ENCODE measurements around the gene TRIML2. TPM values are rescaled to one million over a fixed set of nuclear protein-coding genes. Genes with fewer than 3 reads are reported as not detected.

Gene TRIML2
- not detected for total RNA-seq
- long read RNA-seq, result 0 reads

DNA sequence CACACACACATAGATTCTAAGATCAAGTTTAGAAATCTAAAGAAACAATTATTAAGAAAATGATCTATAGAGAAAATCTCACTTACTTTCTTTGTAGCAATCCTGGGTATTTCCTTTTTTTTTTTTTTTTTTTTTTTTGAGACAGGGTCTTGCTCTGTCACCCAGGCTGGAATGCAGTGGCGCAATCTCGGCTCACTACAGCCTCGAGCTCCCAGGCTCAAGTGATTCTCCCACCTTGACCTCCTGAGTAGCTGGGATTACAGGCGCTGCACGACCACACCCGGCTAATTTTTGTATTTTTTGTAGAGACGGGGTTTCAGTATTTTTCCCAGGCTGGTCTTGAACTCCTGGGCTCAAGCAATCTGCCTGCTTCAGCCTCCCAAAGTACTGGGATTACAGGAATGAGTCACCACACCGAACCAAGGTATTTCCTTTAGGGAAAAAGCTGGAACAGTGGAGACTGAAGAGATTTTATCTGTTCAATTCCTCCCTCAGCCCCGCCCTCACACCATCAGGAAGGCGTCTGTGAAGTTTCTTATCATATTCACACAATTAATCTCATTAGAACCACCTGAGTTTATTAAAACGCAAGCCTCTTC, at the start of gene TRIML2:
Gene TRIML2 (minus strand): TSS at position 447 of the 599 bp plus-strand sequence. CDS start 4,235 bp downstream, outside the sequence.
- DNase-seq (no peak), ATAC-seq (no peak)
- intact Hi-C loops (cut with DNase I, micrococcal nuclease), result no loop called here

GRCh38 chr4:188158336-188158735, 48.9 kb upstream of the TRIML2 start:
- DNase-seq (no peak), ATAC-seq (no peak)
- intact Hi-C loops (cut with DNase I, micrococcal nuclease), result no loop called here

DNA sequence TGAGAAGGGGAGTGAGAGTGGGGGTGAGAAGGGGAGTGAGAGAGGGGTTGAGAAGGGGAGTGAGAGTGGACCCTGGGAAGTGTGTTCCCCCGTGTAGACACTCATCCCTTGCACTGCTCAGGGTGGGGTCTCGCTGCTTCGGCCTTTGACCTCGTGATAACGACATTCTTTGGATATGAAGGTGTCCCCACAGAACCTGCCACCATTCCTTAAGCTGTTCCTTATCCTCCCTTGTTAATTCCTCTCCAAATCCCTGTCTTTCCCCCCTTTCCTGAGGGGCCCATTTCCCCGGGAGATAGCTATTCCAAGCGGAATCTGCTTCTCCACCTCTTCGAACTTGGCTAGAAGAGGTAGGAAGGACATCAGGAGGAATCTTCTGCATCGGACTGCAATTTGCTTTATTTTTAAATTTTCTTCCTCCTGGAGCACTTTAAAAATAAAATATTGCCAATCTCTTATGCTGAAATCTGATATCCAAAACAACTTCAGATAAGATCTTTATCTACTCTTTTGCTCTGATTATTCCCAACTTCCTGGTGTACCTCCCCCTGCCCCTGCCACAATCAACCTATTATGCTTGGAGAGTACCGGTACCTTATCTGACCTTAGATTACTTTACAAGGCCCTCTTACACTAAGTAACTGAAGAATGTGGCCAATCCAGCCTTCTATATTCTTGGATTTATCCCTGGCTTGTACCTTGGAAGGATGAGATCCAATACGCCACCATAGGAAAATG, 45.4 kb upstream of the TRIML2 start:
- DNase-seq (peak in 1 of 2 donors; percentile 56), ATAC-seq (peak; percentile 84)
- intact Hi-C loops (cut with DNase I, micrococcal nuclease), result no loop called here

- intact Hi-C loops (cut with DNase I, micrococcal nuclease), result no loop called here
- ATAC-seq, result no peak
- no peak for DNase-seq
Measured at GRCh38 chr4:188147776-188148175, 38.4 kb upstream of the TRIML2 start.

DNA sequence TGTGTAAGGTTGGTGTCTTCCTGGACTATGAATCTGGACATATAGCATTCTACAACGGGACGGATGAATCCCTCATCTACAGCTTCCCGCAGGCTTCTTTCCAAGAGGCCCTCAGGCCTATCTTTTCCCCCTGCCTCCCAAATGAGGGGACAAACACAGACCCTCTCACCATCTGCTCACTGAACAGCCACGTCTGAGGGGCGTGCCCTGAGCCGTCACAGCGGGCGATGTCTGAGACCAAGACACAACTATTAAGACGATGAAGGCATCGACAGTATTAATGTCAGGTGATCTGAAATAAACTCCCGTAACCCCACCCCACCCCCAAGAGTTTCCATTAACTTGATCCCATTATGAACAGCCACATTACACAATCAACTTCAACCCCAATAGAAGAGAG, 37.8 kb upstream of the TRIML2 start:
- DNase-seq (no peak), ATAC-seq (no peak)
- intact Hi-C loops (cut with DNase I, micrococcal nuclease), result no loop called here

- DNase-seq (no peak), ATAC-seq (no peak)
- intact Hi-C loops (cut with DNase I, micrococcal nuclease), result no loop called here
Measured at GRCh38 chr4:188146618-188147017, 37.2 kb upstream of the TRIML2 start.

DNA sequence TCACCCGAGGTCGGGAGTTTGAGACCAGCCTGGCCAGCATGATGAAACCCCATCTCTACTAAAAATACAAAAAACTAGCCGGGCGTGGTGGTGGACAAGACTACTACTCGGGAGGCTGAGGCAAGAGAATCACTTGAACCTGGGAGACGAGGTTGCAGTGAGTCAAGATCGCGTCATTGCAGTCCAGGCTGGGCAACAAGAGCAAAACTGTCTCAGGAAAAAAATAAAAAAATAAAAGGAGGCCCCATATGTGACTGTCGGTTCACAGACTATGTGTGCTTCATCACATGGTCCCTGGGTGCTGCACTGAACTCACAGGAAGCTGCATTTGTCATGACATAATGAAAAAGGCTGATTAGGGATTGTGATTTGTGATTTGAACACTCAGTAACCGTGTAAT, 36.2 kb upstream of the TRIML2 start:
- DNase-seq (no peak), ATAC-seq (no peak)
- intact Hi-C loops (cut with DNase I, micrococcal nuclease), result no loop called here

- intact Hi-C loops (cut with DNase I, micrococcal nuclease), result no loop called here
- DNase-seq (no peak), ATAC-seq (no peak)
Measured at GRCh38 chr4:188143731-188144130, 34.3 kb upstream of the TRIML2 start.

- DNase-seq (no peak), ATAC-seq (no peak)
- intact Hi-C loops (cut with DNase I, micrococcal nuclease), result no loop called here
Measured at GRCh38 chr4:188139671-188140070, 30.3 kb upstream of the TRIML2 start.

GRCh38 chr4:188139141-188139540, 29.7 kb upstream of the TRIML2 start, which contains the start of gene TRIML1:
Gene TRIML1, plus strand, starts transcription at chr4:188139441. Its CDS starts 118 bp downstream, at chr4:188139559.
- ATAC-seq (no peak), DNase-seq (no peak)
- intact Hi-C loops (cut with DNase I, micrococcal nuclease), result no loop called here

GRCh38 chr4:188138227-188138626, 28.8 kb upstream of the TRIML2 start:
- no peak for ATAC-seq
- DNase-seq, result no peak
- intact Hi-C loops (cut with DNase I, micrococcal nuclease), result no loop called here

DNA sequence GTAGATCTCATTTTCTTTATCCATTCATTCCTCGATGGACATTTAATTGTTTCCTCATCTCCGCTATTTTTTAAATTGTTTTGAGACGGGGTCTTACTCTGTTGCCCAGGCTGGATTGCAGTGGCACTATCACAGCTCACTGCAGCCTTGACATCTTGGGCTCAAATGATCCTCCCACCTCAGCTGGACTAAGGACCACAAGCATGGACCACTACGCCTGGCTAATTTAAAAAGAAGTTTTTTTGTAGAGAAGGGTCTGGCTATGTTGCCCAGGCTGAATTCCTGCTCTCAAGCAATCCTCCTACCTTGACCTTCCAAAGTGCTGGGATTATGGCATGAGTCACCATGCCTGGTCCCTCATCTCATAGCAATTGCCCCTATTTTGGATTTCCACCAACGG, 22.8 kb upstream of the TRIML2 start:
- no peak for ATAC-seq
- intact Hi-C loops (cut with DNase I, micrococcal nuclease), result no loop called here

GRCh38 chr4:188130355-188130754, 21.0 kb upstream of the TRIML2 start:
- ATAC-seq (no peak), DNase-seq (no peak)
- intact Hi-C loops (cut with DNase I, micrococcal nuclease), result no loop called here

More for the DNA sequence above, 22.8 kb upstream of the TRIML2 start:
- no peak for DNase-seq

DNA sequence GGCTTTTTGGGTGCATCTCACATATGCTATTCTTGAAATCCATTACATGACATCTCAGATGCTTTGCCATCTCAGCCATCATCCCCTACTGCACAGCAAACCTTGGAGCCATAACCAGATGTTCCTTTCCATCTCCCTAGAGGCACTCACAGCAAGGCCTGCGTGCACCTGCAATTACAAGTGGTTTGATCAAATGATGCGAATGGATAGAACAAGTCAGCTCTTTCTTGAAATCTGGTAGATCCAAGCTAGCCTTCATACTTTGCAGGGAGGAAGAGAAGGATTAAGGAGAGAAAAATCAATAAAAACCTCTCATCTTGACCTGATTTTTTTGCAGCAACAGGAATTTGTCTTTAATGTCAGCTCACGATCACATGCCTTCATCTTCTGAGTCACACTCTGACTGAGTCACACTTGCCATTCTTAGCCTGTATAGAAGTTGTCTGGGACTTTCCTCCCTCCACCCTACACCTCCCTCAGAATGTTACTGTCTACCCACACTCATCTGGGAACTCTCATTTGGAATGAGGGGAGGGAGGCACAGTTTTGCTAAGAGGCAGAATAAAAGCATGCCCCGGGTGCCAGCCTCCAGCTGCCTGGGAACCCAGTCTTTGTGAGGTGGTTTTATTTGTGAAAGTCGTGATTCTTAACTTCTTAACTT, 17.9 kb upstream of the TRIML2 start:
- ATAC-seq (no peak), DNase-seq (no peak)
- intact Hi-C loops (cut with DNase I, micrococcal nuclease), result no loop called here

DNA sequence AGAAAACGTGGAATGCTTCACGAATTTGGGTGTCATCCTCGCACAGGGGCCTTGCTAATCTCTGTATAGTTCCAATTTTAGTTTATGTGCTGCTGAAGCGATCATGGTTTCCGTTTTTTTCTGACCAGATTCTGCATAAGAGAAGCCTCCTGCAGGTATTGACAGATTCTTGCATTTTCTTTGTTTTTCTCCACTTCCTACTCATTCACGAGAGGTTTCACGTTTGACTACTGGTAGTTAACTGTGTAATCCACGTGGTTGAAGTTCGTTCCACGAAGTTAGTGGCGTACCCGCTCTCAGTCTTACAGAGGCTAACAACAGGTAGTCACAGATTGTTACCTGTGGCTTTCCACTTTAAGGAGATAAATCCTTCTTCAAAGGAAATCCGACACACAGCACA, 12.1 kb upstream of the TRIML2 start:
- intact Hi-C loops (cut with DNase I, micrococcal nuclease), result no loop called here
- ATAC-seq, result no peak
- no peak for DNase-seq

DNA sequence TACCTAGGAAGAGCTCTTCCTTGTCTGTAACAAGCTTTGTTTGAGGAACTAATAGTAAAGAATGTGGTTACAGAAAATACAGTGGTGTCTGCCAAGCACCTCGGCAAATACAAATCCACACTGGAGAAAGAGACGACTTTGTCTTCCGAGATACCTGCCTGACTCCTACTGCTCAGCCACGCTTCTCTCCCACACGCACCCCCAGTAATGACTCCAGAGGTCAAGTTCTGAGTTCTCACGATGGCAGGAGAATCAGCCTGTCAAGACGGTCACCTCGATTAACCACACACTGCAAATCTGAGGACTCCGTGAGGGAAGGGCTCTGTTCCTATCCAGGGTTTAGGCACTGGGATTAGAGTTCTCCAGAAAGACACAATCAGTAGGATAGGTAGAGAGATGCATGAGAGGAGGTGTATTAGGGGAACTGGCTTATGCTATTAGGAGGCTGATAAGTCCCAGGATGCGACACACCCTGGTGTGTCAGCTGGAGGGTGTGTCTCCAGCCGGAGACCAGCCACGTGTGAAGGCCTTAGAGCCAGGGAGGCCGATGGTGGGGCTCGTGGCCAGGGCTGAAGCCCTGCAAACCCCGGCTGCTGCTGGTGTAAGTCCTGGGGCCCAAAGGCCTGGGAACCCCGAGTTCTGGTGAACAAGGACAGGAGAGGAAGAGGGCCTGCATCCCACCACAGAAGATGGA, 8.4 kb upstream of the TRIML2 start:
- intact Hi-C loops (cut with DNase I, micrococcal nuclease), result no loop called here
- no peak for DNase-seq
- no peak for ATAC-seq

DNA sequence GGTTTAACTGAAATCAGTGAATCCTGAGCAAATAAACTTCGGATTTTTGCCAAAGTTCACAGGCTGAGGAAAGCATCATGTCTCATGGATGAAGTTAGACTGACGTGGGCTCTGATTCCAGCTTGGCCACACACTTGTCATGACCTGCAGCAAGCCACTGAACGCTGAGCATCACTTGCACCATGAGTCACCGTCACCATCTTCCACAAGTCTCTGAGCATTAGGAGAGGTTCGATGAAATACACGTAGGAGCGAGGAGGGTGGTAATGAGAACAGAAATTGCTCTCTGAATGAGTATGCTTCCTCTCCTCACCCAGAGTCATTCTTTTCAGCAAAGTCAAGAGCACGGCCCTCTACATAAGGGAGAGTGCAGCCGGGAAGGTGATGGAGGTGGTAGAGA, 3.8 kb upstream of the TRIML2 start:
- intact Hi-C loops (cut with DNase I, micrococcal nuclease), result no loop called here
- no peak for ATAC-seq
- DNase-seq, result no peak

DNA sequence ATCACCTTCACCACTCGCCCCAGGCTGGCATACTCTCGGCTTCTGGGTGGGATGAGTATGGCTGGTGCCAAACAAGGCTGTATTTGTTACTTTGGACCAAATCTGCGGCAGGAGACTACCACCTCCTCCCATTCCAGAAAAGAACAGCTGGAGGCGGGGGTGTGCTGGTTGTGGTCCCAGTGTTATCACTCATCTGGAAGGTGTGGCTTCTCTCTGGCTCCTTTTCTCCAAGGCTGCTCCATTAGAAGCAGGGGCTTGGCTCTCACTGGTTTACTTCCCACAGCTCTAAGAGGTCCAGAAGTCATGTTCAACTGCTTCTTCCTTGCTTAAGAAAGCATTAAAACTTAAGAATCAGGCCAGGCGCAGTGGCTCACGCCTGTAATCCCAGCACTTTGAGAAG, 2.6 kb upstream of the TRIML2 start:
- DNase-seq, result no peak
- ATAC-seq, result no peak
- intact Hi-C loops (cut with DNase I, micrococcal nuclease), result no loop called here

DNA sequence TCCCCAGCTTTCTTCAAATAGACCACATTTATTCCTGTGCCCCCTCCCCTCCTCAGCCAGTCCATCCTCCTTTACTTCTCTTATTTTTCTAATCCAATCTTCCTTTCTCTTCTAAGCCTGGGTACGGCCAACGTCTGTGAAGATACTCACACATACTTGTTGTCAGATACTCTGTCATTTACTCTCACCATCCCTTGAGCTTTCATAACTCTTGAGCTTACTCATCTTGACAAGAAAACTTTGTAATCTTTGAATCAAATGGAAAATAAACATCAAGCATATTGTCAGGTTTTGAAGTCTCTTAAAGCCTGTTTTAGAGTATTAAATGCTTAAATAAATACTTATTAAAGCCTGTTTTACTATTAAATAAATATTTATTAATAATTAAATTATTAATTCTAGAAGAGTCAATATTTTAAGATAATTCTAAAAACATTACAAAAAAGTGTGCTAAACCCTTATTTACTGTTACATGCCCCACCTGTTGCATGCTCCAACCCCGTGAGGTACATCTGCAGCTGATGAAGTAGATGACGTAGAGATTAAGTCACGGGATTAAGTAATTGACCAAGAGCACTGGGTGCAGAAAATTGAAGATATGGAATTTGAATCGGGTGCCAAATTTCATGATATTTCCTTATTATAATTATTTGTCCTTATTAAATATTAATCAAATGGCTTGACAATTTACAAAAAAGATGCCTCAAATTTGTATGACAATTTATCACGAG, 1.5 kb upstream of the TRIML2 start:
- DNase-seq (no peak), ATAC-seq (no peak)
- intact Hi-C loops (cut with DNase I, micrococcal nuclease), result no loop called here

All from left colon (tissue), 2 donors.